Measurements from ENCODE around the gene C6orf132. TPM values are rescaled to one million over a fixed set of nuclear protein-coding genes. Genes with fewer than 3 reads are reported as not detected.

C6orf132 gene
- total and polyA plus RNA-seq, 10 of the 15 experiments (the other 5 are each of a cell fraction or from before 2014, with no cell fraction given), result 0.04 to 0.05 TPM; not detected in 8

DNA sequence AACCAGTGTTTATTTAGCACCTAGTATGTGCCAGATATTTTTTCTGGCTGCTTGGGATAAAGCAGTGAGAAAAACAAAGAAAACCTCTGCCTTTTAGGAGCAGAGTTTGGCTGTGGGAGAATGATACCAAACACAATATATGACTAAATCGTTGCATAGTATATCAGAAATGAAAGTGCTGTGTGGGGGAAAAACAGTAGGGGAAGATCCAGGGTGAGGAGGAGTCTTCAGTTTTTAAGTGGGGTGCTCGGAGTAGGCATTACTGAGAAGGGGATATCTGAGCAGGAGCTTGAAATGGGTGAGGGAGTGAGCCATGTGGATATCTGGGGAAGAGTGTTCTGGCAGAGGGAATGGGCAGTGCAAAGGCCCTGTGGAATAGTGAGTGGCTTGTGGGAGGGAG, 69.1 kb downstream of the C6orf132 start:
- DNase-seq (ENCODE audit: low read depth, low spot score) (no peak), ATAC-seq (no peak), FAIRE-seq (no peak)
- H3K27ac ChIP-seq (ENCODE audit: control insufficient read depth, insufficient read depth), result no peak overlapping the region
- no peaks in the 10 kb centered on the region for H4K20me1 ChIP-seq (ENCODE audit: control insufficient read depth, insufficient read depth)
- H3K9ac ChIP-seq (ENCODE audit: control insufficient read depth, insufficient read depth, low read length), result no peak overlapping the region
- in situ Hi-C loops (cut with MboI) (no loop called here), intact Hi-C loops (cut with micrococcal nuclease; ENCODE audit: unreplicated experiment) (no loop called here)
- ChIA-PET POLR2A (no interaction called here), CTCF (interaction anchor here (0.6 to 1.6 kb wide), 9 partner anchors 22 to 475 kb away, joined by 3 to 11 read pairs (median 3); partner anchors contain the start of gene TAF8), SMC1A (ENCODE audit: uncharacterized antibody, unreplicated experiment) (interaction anchor here (1.0 to 1.5 kb wide), 5 partner anchors 15 to 141 kb away, joined by 3 to 5 read pairs (median 4); no protein-coding TSS in a partner anchor), RAD21 (ENCODE audit: unreplicated experiment) (interaction anchor here (0.6 to 1.4 kb wide), 3 partner anchors 95 to 157 kb away, joined by 3 to 4 read pairs (median 3); no protein-coding TSS in a partner anchor)
- no peaks in the 10 kb centered on the region for H3K4me1 ChIP-seq (ENCODE audit: control insufficient read depth, insufficient read depth, low read length)
- WGBS (ENCODE audit: insufficient coverage, insufficient replicate concordance, low lambda C conversion rate, missing lambda C conversion rate), result 33% methylated on average over 2 of the region's 2 CpGs
- no peak overlapping the region for H3K4me3 ChIP-seq
- no peaks in the 10 kb centered on the region for H3K27me3 ChIP-seq (replicated peaks in 1 of 2; ENCODE audit: control insufficient read depth in 2 of 2, insufficient read depth in 2 of 2, low read length in 1 of 2)
- no peaks in the 10 kb centered on the region for H3K9me3 ChIP-seq (replicated peaks; ENCODE audit: control insufficient read depth, insufficient read depth, low read length)
- H3K4me2 ChIP-seq (ENCODE audit: control insufficient read depth, insufficient read depth), result no peak overlapping the region
- no peak overlapping the region for H2AFZ ChIP-seq (ENCODE audit: control insufficient read depth, low read depth, low read length)
- no peaks in the 10 kb centered on the region for H3K79me2 ChIP-seq (ENCODE audit: control insufficient read depth, insufficient read depth, low read length)
- H3K36me3 ChIP-seq (ENCODE audit: control insufficient read depth in 2 of 2, insufficient read depth in 2 of 2, low read length in 1 of 2), result peaks cover 9 to 27% of the 10 kb centered on the region in 2 experiments
- BruUV-seq (replicated peaks), result no TSS peak
- TF ChIP-seq SP1 (IDR thresholded peaks at IDR 0.05; ENCODE audit: low read depth, low read length) (no peak), CBX5 (IDR thresholded peaks at IDR 0.05; ENCODE audit: low read depth) (no peak), MTA2 (IDR thresholded peaks at IDR 0.05; ENCODE audit: low read depth) (no peak), POLR2AphosphoS5 (IDR thresholded peaks at IDR 0.05; ENCODE audit: low read length) (no peak), ZNF274 (IDR thresholded peaks at IDR 0.05; ENCODE audit: insufficient read depth, insufficient read length) (no peak), CREB1 (IDR thresholded peaks at IDR 0.05; ENCODE audit: low read depth) (no peak), NFIC (IDR thresholded peaks at IDR 0.05; ENCODE audit: low read depth, low read length) (no peak), GATAD2B (conservative IDR thresholded peaks at IDR 0.05; ENCODE audit: low read depth) (no peak), SIX5 (IDR thresholded peaks at IDR 0.05; ENCODE audit: low read depth, low read length, severe bottlenecking) (no peak), PAX5 (IDR thresholded peaks at IDR 0.05; ENCODE audit: borderline replicate concordance, low read depth, low read length) (no peak), BHLHE40 (IDR thresholded peaks at IDR 0.05; ENCODE audit: borderline replicate concordance in 1 of 2, low read depth in 2 of 2, low read length in 1 of 2) (no peak), CHD4 (IDR thresholded peaks at IDR 0.05) (no peak), NFXL1 (IDR thresholded peaks at IDR 0.05; ENCODE audit: borderline replicate concordance) (no peak)
- TF ChIP-seq, protein P1, sequence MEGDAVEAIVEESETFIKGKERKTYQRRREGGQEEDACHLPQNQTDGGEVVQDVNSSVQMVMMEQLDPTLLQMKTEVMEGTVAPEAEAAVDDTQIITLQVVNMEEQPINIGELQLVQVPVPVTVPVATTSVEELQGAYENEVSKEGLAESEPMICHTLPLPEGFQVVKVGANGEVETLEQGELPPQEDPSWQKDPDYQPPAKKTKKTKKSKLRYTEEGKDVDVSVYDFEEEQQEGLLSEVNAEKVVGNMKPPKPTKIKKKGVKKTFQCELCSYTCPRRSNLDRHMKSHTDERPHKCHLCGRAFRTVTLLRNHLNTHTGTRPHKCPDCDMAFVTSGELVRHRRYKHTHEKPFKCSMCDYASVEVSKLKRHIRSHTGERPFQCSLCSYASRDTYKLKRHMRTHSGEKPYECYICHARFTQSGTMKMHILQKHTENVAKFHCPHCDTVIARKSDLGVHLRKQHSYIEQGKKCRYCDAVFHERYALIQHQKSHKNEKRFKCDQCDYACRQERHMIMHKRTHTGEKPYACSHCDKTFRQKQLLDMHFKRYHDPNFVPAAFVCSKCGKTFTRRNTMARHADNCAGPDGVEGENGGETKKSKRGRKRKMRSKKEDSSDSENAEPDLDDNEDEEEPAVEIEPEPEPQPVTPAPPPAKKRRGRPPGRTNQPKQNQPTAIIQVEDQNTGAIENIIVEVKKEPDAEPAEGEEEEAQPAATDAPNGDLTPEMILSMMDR (IDR thresholded peaks at IDR 0.05 in 2 of 3, conservative IDR thresholded peaks at IDR 0.05 in 1 of 3; ENCODE audit: control insufficient read depth in 2 of 3, extremely low read depth in 1 of 3, insufficient read depth in 1 of 3, low read depth in 3 of 3, low read length in 3 of 3), result no peak
- TF ChIP-seq, protein P2, sequence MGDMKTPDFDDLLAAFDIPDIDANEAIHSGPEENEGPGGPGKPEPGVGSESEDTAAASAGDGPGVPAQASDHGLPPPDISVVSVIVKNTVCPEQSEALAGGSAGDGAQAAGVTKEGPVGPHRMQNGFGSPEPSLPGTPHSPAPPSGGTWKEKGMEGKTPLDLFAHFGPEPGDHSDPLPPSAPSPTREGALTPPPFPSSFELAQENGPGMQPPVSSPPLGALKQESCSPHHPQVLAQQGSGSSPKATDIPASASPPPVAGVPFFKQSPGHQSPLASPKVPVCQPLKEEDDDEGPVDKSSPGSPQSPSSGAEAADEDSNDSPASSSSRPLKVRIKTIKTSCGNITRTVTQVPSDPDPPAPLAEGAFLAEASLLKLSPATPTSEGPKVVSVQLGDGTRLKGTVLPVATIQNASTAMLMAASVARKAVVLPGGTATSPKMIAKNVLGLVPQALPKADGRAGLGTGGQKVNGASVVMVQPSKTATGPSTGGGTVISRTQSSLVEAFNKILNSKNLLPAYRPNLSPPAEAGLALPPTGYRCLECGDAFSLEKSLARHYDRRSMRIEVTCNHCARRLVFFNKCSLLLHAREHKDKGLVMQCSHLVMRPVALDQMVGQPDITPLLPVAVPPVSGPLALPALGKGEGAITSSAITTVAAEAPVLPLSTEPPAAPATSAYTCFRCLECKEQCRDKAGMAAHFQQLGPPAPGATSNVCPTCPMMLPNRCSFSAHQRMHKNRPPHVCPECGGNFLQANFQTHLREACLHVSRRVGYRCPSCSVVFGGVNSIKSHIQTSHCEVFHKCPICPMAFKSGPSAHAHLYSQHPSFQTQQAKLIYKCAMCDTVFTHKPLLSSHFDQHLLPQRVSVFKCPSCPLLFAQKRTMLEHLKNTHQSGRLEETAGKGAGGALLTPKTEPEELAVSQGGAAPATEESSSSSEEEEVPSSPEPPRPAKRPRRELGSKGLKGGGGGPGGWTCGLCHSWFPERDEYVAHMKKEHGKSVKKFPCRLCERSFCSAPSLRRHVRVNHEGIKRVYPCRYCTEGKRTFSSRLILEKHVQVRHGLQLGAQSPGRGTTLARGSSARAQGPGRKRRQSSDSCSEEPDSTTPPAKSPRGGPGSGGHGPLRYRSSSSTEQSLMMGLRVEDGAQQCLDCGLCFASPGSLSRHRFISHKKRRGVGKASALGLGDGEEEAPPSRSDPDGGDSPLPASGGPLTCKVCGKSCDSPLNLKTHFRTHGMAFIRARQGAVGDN (IDR thresholded peaks at IDR 0.05), result no peak
- TF ChIP-seq, protein P3, sequence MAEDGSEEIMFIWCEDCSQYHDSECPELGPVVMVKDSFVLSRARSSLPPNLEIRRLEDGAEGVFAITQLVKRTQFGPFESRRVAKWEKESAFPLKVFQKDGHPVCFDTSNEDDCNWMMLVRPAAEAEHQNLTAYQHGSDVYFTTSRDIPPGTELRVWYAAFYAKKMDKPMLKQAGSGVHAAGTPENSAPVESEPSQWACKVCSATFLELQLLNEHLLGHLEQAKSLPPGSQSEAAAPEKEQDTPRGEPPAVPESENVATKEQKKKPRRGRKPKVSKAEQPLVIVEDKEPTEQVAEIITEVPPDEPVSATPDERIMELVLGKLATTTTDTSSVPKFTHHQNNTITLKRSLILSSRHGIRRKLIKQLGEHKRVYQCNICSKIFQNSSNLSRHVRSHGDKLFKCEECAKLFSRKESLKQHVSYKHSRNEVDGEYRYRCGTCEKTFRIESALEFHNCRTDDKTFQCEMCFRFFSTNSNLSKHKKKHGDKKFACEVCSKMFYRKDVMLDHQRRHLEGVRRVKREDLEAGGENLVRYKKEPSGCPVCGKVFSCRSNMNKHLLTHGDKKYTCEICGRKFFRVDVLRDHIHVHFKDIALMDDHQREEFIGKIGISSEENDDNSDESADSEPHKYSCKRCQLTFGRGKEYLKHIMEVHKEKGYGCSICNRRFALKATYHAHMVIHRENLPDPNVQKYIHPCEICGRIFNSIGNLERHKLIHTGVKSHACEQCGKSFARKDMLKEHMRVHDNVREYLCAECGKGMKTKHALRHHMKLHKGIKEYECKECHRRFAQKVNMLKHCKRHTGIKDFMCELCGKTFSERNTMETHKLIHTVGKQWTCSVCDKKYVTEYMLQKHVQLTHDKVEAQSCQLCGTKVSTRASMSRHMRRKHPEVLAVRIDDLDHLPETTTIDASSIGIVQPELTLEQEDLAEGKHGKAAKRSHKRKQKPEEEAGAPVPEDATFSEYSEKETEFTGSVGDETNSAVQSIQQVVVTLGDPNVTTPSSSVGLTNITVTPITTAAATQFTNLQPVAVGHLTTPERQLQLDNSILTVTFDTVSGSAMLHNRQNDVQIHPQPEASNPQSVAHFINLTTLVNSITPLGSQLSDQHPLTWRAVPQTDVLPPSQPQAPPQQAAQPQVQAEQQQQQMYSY (CRISPR knock-in tag; IDR thresholded peaks at IDR 0.05), result no peak

Measured in GM12878 (cell line).